HEK293 (cell line): Measurements from ENCODE around the gene HPSE2.

ENCODE experiments used
- ZNF121 ChIP-seq: fragments of 450-650 bp; formaldehyde crosslinking; IDR thresholded peaks from 2 replicates; pipeline ENCODE4 v1.5.1; 2016; ENCODE audit warnings: missing biosample characterization, missing genetic modification characterization
- ZNF202 ChIP-seq: fragments of 450-650 bp; formaldehyde crosslinking; IDR thresholded peaks from 2 replicates; pipeline ENCODE4 v1.5.1; 2016; ENCODE audit warnings: missing biosample characterization, missing genetic modification characterization, borderline replicate concordance
- ZNF585B ChIP-seq: fragments of 450-650 bp; formaldehyde crosslinking; IDR thresholded peaks from 2 replicates; pipeline ENCODE4 v1.5.1; 2016; ENCODE audit warnings: missing biosample characterization, missing genetic modification characterization
- TF ChIP-seq, protein P1 (sequence below): fragments of 450-650 bp; formaldehyde crosslinking; IDR thresholded peaks from 2 replicates; pipeline ENCODE4 v1.5.1; 2016; ENCODE audit warnings: missing biosample characterization, missing genetic modification characterization, low read depth

DNA sequence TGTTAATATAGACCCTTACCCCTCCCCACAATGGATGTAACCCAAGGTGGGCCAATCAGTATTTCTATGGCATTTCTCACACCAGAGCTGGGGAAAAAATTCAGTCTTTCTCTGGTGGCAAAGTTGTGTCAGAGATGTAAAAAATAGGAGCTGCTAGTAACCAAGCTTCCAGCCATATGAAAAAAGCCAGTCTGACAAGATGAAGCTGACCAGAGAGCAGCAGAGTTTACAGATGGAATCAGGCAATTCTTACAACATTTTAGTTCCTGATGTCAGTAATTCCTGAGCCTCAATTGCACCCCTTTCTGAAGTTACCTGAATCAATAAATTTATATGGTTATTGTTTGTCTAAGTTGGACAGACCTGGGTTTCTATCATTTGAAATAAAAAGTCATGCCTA, 286.3 kb downstream of the HPSE2 start:
- no peak for TF ChIP-seq ZNF202 (tag by site-specific recombination)
- TF ChIP-seq, protein P1, sequence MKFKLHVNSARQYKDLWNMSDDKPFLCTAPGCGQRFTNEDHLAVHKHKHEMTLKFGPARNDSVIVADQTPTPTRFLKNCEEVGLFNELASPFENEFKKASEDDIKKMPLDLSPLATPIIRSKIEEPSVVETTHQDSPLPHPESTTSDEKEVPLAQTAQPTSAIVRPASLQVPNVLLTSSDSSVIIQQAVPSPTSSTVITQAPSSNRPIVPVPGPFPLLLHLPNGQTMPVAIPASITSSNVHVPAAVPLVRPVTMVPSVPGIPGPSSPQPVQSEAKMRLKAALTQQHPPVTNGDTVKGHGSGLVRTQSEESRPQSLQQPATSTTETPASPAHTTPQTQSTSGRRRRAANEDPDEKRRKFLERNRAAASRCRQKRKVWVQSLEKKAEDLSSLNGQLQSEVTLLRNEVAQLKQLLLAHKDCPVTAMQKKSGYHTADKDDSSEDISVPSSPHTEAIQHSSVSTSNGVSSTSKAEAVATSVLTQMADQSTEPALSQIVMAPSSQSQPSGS (tag by site-specific recombination) = no peak
- TF ChIP-seq ZNF585B = no peak
- no peak for TF ChIP-seq ZNF121 (tag by site-specific recombination)
